Middle frontal gyrus (tissue), 1 donor: ENCODE results near the gene RNF4.
A peak's percentile ranks its signal among the peaks of the same experiment; 100 is the strongest.
"Not testable (repeated sequence)": the region's sequence is repeated elsewhere in the genome, so short reads cannot be mapped to it uniquely, and the experiment has no call there.

Source experiments
- DNase-seq: peaks from one replicate; pipeline ENCODE4 v3.0.0-alpha.2; 2015; ENCODE audit warnings: low spot score; ENCODE audit errors: extremely low spot score

Gene RNF4

GRCh38 chr4:2468456-2469191 is at the start of gene RNF4:
Gene RNF4, plus strand, starts transcription at chr4:2469106. Its CDS starts 21,388 bp downstream, at chr4:2490494.
- peak; percentile 91 for DNase-seq

- DNase-seq: no peak
These were observed 49.1 kb upstream of the RNF4 start for GRCh38 chr4:2419814-2420213.

GRCh38 chr4:2421928-2422327 is 47.0 kb upstream of the RNF4 start:
- DNase-seq: no peak

- no peak for DNase-seq
These were observed 45.8 kb upstream of the RNF4 start for GRCh38 chr4:2423066-2423465.

GRCh38 chr4:2423695-2424094 is 45.2 kb upstream of the RNF4 start:
- DNase-seq: no peak

- no peak for DNase-seq
These were observed 44.3 kb upstream of the RNF4 start for GRCh38 chr4:2424581-2424980.

GRCh38 chr4:2425386-2426068 is 43.4 kb upstream of the RNF4 start:
- DNase-seq: no peak

- DNase-seq: no peak
These were observed 42.9 kb upstream of the RNF4 start for GRCh38 chr4:2426069-2426397.

DNA sequence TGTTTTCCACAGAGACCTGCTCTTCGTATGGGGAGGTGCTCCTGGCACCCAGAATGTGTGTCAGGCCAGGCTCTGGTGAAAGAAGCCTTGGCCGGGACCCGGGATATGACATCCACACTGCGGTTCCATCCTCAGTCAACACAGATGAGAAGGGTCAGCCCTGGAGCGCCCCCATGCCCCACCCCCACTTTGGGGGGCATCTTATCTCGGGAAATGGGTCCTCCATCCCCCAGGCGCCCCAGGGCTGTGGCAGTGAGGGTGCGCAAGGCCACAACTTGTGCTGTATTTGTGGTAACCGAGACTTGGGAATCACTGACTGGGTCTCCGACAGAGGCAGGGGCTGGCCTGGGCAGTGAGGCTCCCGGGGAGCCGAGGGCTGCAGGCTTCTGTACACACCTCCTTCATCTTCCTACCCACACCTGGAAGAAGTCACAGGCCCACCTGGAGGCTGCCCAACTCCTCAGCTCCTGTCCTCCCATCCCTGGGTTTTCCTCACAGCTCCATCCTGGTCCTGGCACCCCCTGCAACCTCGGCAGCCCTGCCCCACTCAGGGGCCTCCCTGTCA is 42.1 kb upstream of the RNF4 start:
- no peak for DNase-seq

- DNase-seq: no peak
These were observed 41.2 kb upstream of the RNF4 start for GRCh38 chr4:2427383-2428334.

- no peak for DNase-seq
These were observed 40.3 kb upstream of the RNF4 start for GRCh38 chr4:2428496-2429213.

GRCh38 chr4:2429945-2430757 is 38.8 kb upstream of the RNF4 start:
- not testable (repeated sequence) for DNase-seq

GRCh38 chr4:2432004-2432403 is 36.9 kb upstream of the RNF4 start:
- DNase-seq: no peak

DNA sequence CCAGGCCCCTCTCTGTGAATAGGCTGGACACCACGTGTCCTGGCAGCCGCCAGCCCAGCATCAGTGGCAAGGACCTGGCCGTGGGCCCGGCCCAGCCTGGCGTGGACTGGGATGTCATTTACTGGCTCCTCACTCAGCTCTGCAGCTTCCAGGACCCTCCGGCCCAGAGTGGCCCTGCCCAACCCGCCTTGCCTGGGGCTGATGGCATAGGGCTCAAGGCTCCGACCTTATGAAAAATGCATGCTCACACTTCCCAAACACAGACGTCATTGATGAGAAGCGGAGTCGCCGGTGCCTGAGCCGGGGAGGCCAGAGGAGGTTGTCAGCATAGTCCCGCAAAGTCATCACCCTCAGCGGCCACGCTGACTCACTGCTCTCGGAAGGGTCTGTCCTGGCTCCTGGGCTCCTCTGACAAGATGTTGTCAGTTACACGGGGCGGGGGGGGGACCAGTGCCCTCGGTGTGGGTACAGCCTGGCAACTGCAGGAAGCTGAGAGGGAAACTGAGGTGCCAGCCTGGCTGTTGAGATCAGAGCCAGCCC is 35.8 kb upstream of the RNF4 start:
- peak; percentile 52 for DNase-seq

DNA sequence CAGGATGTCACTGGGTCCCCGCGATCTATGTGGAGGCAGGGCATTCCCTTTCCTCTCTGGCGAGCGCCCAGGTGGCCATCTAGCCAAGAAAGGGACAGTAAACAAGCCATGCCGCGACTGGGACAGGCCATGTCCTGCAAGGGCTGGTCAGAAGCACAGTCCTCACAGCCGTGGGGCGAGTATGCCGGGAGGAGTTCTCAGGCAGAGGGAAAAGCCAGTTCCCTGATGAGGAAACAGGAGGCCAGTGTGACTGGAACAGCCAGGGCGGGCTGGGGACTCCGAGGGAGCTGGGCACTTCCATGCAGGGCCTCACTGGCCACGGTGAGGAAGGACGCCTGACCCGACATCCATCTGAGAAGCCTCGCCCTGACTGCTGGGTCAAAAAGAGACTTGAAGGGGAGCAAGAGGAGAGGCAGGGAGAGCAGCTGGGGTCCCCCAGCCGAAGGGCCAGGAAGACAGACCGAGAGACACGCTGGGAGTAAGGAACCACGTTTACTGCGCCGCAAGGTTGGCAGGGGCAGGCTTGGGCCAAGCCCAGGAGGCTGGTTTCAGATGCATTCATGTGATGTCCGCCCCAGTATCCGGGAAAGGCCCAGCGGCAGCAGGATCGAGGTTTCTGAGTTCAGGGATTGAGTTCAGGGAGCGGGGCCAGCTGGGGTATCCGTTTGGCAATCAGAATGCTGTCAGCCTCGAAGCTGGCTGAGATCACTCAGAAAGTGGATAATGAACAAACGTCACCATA is 35.1 kb upstream of the RNF4 start:
- DNase-seq: no peak

DNA sequence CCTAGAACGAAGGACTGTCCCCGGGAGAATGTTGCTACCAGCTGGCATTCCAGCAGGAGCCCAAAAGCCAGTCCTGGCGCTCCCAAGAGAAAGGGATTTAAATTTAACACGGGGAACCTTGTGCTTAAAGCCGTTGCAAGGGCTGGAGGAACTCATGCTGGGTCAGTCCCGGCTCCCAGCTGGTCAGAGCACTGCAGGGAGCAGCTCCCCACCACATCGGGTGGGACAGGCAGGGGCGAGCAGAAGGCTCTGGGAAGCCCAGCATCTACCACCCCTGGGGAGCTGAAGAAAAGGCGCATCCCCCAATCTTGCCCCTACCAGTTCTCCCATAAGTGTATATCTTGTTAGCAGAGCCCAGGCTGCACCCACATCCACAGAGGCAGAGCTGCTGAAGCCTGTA is 34.5 kb upstream of the RNF4 start:
- DNase-seq: no peak

- peak; percentile 39 for DNase-seq
These were observed 32.6 kb upstream of the RNF4 start for GRCh38 chr4:2436301-2436700.

- DNase-seq: no peak
These were observed 32.0 kb upstream of the RNF4 start for GRCh38 chr4:2436761-2437474.
